K562 (cell line): ENCODE measurements around the gene EIF2AK2. TPM values are rescaled to one million over a fixed set of nuclear protein-coding genes. Genes with fewer than 3 reads are reported as not detected.

Experiments used
- ATAC-seq: fragments of 200-7000 bp; cut with Tn5 transposase; 3 replicates; pipeline ENCODE4 v1.9.1; 2020; ENCODE audit warnings: moderate library complexity
- BruUV-seq: library from RNA; stranded (reverse); fragments of 400-500 nt; replicated peaks from 2 replicates; lab custom pipeline; 2021; lab: Mats Ljungman, UMichigan
- CTCF ChIA-PET: fragments of 300-600 bp; formaldehyde crosslinking; extraction: SDS; loops from one replicate; lab custom pipeline; 2021; ENCODE audit warnings: low intra/inter-chr PET ratio; lab: Yijun Ruan, JAX
- POLR2A ChIA-PET: fragments of 300-600, 350-650 bp; sonication (Branson Sonifier 250); formaldehyde crosslinking; extraction: SDS; loops from one replicate; lab custom pipeline; 2021; ENCODE audit warnings: antibody characterized with exemption, inconsistent platforms; lab: Yijun Ruan, JAX
- DNase-seq, 4 experiments: peaks; one replicate each; pipeline versions ENCODE4 v3.0.0 to v3.0.0-alpha.2; 2011 to 2018; ENCODE audit warnings: low spot score in 3 of 4, mixed read lengths in 3 of 4; ENCODE audit errors: extremely low read depth in 1 of 4
- FAIRE-seq: peaks from 2 replicates; lab custom pipeline; 2011; peaks lifted over from hg19 to GRCh38; lab: Jason Lieb, UNC
- H2AFZ ChIP-seq: 2 replicates; pipeline ENCODE4 v1.6.0; 2011; ENCODE audit warnings: low read depth, low read length, control low read depth, inconsistent platforms
- H3K27ac ChIP-seq: fragments of 200-600 bp; 3 replicates; pipeline ENCODE4 v1.8.0; 2011; ENCODE audit warnings: low read depth, mild to moderate bottlenecking, control low read depth, inconsistent platforms, low read length, moderate library complexity, mixed read lengths; ENCODE audit errors: extremely low read depth
- H3K27me3 ChIP-seq, 2 experiments: fragments of 300-600 bp in 1 of 2; 2 replicates in 1 of 2; 3 replicates in 1 of 2; pipeline versions ENCODE4 v1.6.0 to v1.8.0; 2011; ENCODE audit warnings: inconsistent platforms in 2 of 2, low read length in 2 of 2, mild to moderate bottlenecking in 1 of 2, mixed read lengths in 1 of 2, moderate library complexity in 1 of 2; ENCODE audit not compliant: control insufficient read depth in 2 of 2, insufficient read depth in 2 of 2
- H3K36me3 ChIP-seq: fragments of 300-600 bp; 3 replicates; pipeline ENCODE4 v1.8.0; 2011; ENCODE audit warnings: mild to moderate bottlenecking, low read length, inconsistent platforms; ENCODE audit not compliant: control insufficient read depth, insufficient read depth
- H3K4me1 ChIP-seq, 2 experiments: fragments of 200-600 bp in 1 of 2; replicated peaks in 1 of 2; 2 replicates in 1 of 2; 3 replicates in 1 of 2; pipeline versions ENCODE4 v1.5.1 to v1.8.0; 2011; ENCODE audit warnings: inconsistent platforms in 2 of 2, low read length in 2 of 2, mild to moderate bottlenecking in 1 of 2, mixed read lengths in 1 of 2, moderate library complexity in 1 of 2; ENCODE audit not compliant: control insufficient read depth in 2 of 2, insufficient read depth in 2 of 2
- H3K4me2 ChIP-seq: 2 replicates; pipeline ENCODE4 v1.6.1; 2011; ENCODE audit warnings: low read length, control low read depth, inconsistent platforms, mixed read lengths; ENCODE audit not compliant: insufficient read depth
- H3K4me3 ChIP-seq: fragments of 200-600 bp; sonication (generic), shearing (Covaris generic); 2 replicates; pipeline ENCODE4 v1.5.1; 2016; ENCODE audit warnings: control low read depth, inconsistent platforms
- H3K79me2 ChIP-seq: fragments of 200-600 bp; 3 replicates; pipeline ENCODE4 v1.8.0; 2011; ENCODE audit warnings: low read length, inconsistent platforms; ENCODE audit not compliant: control insufficient read depth, insufficient read depth
- H3K9ac ChIP-seq, 2 experiments: 2 replicates each; pipeline versions ENCODE4 v1.6.0 to v1.6.1; 2011; ENCODE audit warnings: low read depth in 2 of 2, low read length in 2 of 2, control low read depth in 1 of 2, inconsistent platforms in 1 of 2, mild to moderate bottlenecking in 1 of 2, mixed read lengths in 1 of 2; ENCODE audit not compliant: insufficient read depth in 1 of 2
- H3K9me1 ChIP-seq: one replicate; pipeline ENCODE4 v1.6.0; 2011; ENCODE audit warnings: inconsistent platforms, mild to moderate bottlenecking, low read length, moderate library complexity; ENCODE audit not compliant: control insufficient read depth, insufficient read depth
- H3K9me3 ChIP-seq: replicated peaks from 2 replicates; pipeline ENCODE4 v1.5.1; 2011; ENCODE audit warnings: low read depth, low read length, inconsistent platforms; ENCODE audit not compliant: control insufficient read depth, insufficient read depth
- H4K20me1 ChIP-seq: replicated peaks from 2 replicates; pipeline ENCODE4 v1.6.1; 2011; ENCODE audit warnings: low read length, inconsistent platforms, mixed read lengths; ENCODE audit not compliant: control insufficient read depth, insufficient read depth
- ADNP ChIP-seq: fragments of 200-800 bp; sonication (Bioruptor generic); IDR thresholded peaks from 2 replicates; pipeline ENCODE4 v1.6.1; 2016; ENCODE audit warnings: missing genetic modification characterization, missing compliant biosample characterization
- CEBPG ChIP-seq, 3 experiments: fragments of 200-800 bp in 1 of 3; sonication (Bioruptor generic) in 1 of 3; sonication (generic) in 1 of 3; formaldehyde crosslinking in 1 of 3; IDR thresholded peaks in 2 of 3; conservative IDR thresholded peaks in 1 of 3; 2 replicates each; pipeline versions ENCODE4 v1.6.1 to v1.8.0; 2016 to 2022; ENCODE audit warnings: missing compliant biosample characterization in 2 of 3, missing genetic modification characterization in 2 of 3, mild to moderate bottlenecking in 1 of 3, missing genetic modification reagents in 1 of 3
- ESRRA ChIP-seq: fragments of 450-650 bp; IDR thresholded peaks from 2 replicates; pipeline ENCODE4 v1.6.1; 2014; ENCODE audit warnings: low read depth, mild to moderate bottlenecking, moderate library complexity, borderline replicate concordance
- FOXJ2 ChIP-seq: fragments of 200-800 bp; sonication (Bioruptor generic); IDR thresholded peaks from 2 replicates; pipeline ENCODE4 v1.6.1; 2016; ENCODE audit warnings: missing genetic modification characterization, missing compliant biosample characterization
- JUND ChIP-seq, 2 experiments: IDR thresholded peaks; 2 replicates in 1 of 2; 3 replicates in 1 of 2; pipeline ENCODE4 v1.6.1; 2011; ENCODE audit warnings: borderline replicate concordance in 2 of 2, low read depth in 2 of 2, low read length in 2 of 2, improper control_type of control experiment in 1 of 2, missing biosample characterization in 1 of 2, missing genetic modification characterization in 1 of 2, missing genetic modification reagents in 1 of 2
- NCOA4 ChIP-seq: fragments of 450-650 bp; IDR thresholded peaks from 2 replicates; pipeline ENCODE4 v1.6.1; 2018; ENCODE audit warnings: mild to moderate bottlenecking; ENCODE audit not compliant: partially characterized antibody
- STAT5A ChIP-seq: IDR thresholded peaks from 2 replicates; pipeline ENCODE4 v1.6.1; 2012; ENCODE audit warnings: low read length, inconsistent platforms, borderline replicate concordance
- THRB ChIP-seq: fragments of 450-650 bp; formaldehyde crosslinking; conservative IDR thresholded peaks from 2 replicates; pipeline ENCODE4 v1.4.0; 2022; ENCODE audit warnings: mild to moderate bottlenecking, missing genetic modification characterization
- ZBTB11 ChIP-seq, 3 experiments: fragments of 200-800 bp in 1 of 3; fragments of 250-450 bp in 1 of 3; fragments of 450-650 bp in 1 of 3; sonication (Bioruptor Pico) in 1 of 3; sonication (Bioruptor generic) in 1 of 3; formaldehyde crosslinking in 1 of 3; IDR thresholded peaks; 2 replicates each; pipeline versions ENCODE4 v1.6.1 to v1.8.0; 2016 to 2022; ENCODE audit warnings: mild to moderate bottlenecking in 2 of 3, missing genetic modification characterization in 2 of 3, missing compliant biosample characterization in 1 of 3, moderate library complexity in 1 of 3
- ZNF639 ChIP-seq, 2 experiments: fragments of 200-800 bp in 1 of 2; sonication (Bioruptor generic) in 1 of 2; sonication (generic) in 1 of 2; formaldehyde crosslinking in 1 of 2; IDR thresholded peaks in 1 of 2; conservative IDR thresholded peaks in 1 of 2; 2 replicates each; pipeline versions ENCODE4 v1.5.0 to v1.6.1; 2016 to 2020; ENCODE audit warnings: missing compliant biosample characterization in 1 of 2, missing genetic modification characterization in 1 of 2, missing genetic modification reagents in 1 of 2
- ZNF764 ChIP-seq: fragments of 250-450 bp; sonication (Bioruptor Pico); IDR thresholded peaks from 2 replicates; pipeline ENCODE4 v1.4.0; 2020; ENCODE audit warnings: low read depth, mild to moderate bottlenecking, moderate library complexity
- WGBS: fragments of 100-300 bp; shearing (Covaris generic); methylation state at CpG from one replicate; pipeline ENCODE4 v1.1.6; 2016; ENCODE audit warnings: low coverage, mixed read lengths; ENCODE audit not compliant: insufficient coverage; ENCODE audit errors: missing lambda C conversion rate; 5-methylcytosine and 5-hydroxymethylcytosine counted together
- in situ Hi-C: fragments of 300-500 bp; cut with MboI; formaldehyde crosslinking; loops from 4 replicates; pipeline ENCODE4 v1.15.0; 2018; ENCODE audit warnings: inconsistent platforms, mixed read lengths
- intact Hi-C: fragments of 100-400 bp; cut with micrococcal nuclease; formaldehyde crosslinking; loops from 2 replicates; pipeline ENCODE4 v1.14.2; 2022
- polyA plus RNA-seq, 8 experiments: library from polyadenylated mRNA; depleted of rRNA in 4 of 8; stranded (reverse) in 5 of 8; unstranded in 3 of 8; fragments of >200 nt; fragmentation: Nextera tagmentation in 2 of 8; fragmentation: Illumina TruSeq in 1 of 8; extraction: Ambion mirVana in 2 of 8; extraction: Trizol in 1 of 8; gene quantifications; 2 replicates each; pipeline versions ENCODE4 v1.2.1 to v1.2.3, GENCODE V29; 2011 to 2014; ENCODE audit warnings: inconsistent platforms in 1 of 8, missing spikeins in 1 of 8
- total RNA-seq, 7 experiments: library from RNA; depleted of rRNA in 6 of 7; stranded (reverse); fragments of >200 nt in 6 of 7; fragmentation: Illumina TruSeq in 2 of 7; extraction: Trizol in 2 of 7; gene quantifications; 2 replicates each; pipeline versions ENCODE4 v1.2.1 to v1.2.3, GENCODE V29; 2011 to 2021; ENCODE audit warnings: low replicate concordance in 1 of 7
- TF ChIP-seq, protein P1 (sequence below): IDR thresholded peaks from 2 replicates; pipeline ENCODE4 v1.6.1; 2014; ENCODE audit warnings: antibody characterized with exemption

The EIF2AK2 gene
- total and polyA plus RNA-seq, 9 of the 15 experiments (the other 6 are each of a cell fraction or from before 2014, with no cell fraction given), result 3.8 to 19.5 (median 13.3) TPM

GRCh38 chr2:37102588-37102987 is 54.2 kb downstream of the EIF2AK2 start:
- H3K36me3 ChIP-seq, result peaks cover 27% of the 10 kb centered on the region
- POLR2A ChIA-PET, result no interaction called here
- no peaks in the 10 kb centered on the region for H4K20me1 ChIP-seq
- in situ Hi-C loops (no loop called here), intact Hi-C loops (no loop called here)
- no peak overlapping the region for H3K9ac ChIP-seq
- no peak overlapping the region for H2AFZ ChIP-seq
- peaks cover 0 to 3% of the 10 kb centered on the region in 2 experiments; a peak in 2 of 5 replicates for H3K4me1 ChIP-seq
- no peak overlapping the region for H3K4me3 ChIP-seq
- 98% methylated on average over 3 of the region's 3 CpGs for WGBS
- no peaks in the 10 kb centered on the region for H3K27me3 ChIP-seq
- H3K9me1 ChIP-seq, result no peaks in the 10 kb centered on the region
- no TSS peak for BruUV-seq
- no peak overlapping the region for H3K4me2 ChIP-seq
- CTCF ChIA-PET, result no interaction called here
- FAIRE-seq (no peak), ATAC-seq (no peak), DNase-seq (no peak)
- H3K79me2 ChIP-seq, result no peaks in the 10 kb centered on the region
- no peak overlapping the region for H3K27ac ChIP-seq
- H3K9me3 ChIP-seq, result no peaks in the 10 kb centered on the region
- TF ChIP-seq STAT5A (no peak), ZNF764 (no peak), ZNF639 (CRISPR knock-in tag; conservative IDR thresholded peaks at IDR 0.05 in 1 of 2, IDR thresholded peaks at IDR 0.05 in 1 of 2) (no peak), ADNP (tag) (no peak), JUND (IDR thresholded peaks at IDR 0.05; ENCODE audit: borderline replicate concordance, low read depth, low read length) (no peak), JUND (tag; IDR thresholded peaks at IDR 0.05; ENCODE audit: borderline replicate concordance, low read depth, low read length) (no peak), NCOA4 (no peak), CEBPG (CRISPR knock-in tag; IDR thresholded peaks at IDR 0.05) (no peak), CEBPG (tag; conservative IDR thresholded peaks at IDR 0.05 in 1 of 2, IDR thresholded peaks at IDR 0.05 in 1 of 2) (no peak), ZBTB11 (CRISPR knock-in tag; IDR thresholded peaks at IDR 0.05) (no peak), FOXJ2 (tag) (no peak), THRB (no peak), ESRRA (no peak)
- TF ChIP-seq, protein P1, sequence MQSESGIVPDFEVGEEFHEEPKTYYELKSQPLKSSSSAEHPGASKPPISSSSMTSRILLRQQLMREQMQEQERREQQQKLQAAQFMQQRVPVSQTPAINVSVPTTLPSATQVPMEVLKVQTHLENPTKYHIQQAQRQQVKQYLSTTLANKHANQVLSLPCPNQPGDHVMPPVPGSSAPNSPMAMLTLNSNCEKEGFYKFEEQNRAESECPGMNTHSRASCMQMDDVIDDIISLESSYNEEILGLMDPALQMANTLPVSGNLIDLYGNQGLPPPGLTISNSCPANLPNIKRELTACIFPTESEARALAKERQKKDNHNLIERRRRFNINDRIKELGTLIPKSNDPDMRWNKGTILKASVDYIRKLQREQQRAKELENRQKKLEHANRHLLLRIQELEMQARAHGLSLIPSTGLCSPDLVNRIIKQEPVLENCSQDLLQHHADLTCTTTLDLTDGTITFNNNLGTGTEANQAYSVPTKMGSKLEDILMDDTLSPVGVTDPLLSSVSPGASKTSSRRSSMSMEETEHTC, result no peak
